WTC11 (cell line): ENCODE results near the gene PTPRU. TPM values are rescaled to one million over a fixed set of nuclear protein-coding genes. Genes with fewer than 3 reads are reported as not detected.

ENCODE experiments used
- ATAC-seq: fragments of 200-7000 bp; cut with Tn5 transposase; 2 replicates; pipeline ENCODE4 v1.10.0; 2021; ENCODE audit warnings: mild to moderate bottlenecking, moderate library complexity
- CTCF ChIA-PET: fragments of 300-600 bp; sonication (Branson Sonifier 250); formaldehyde crosslinking; loops from one replicate; lab custom pipeline; 2021; ENCODE audit warnings: antibody characterized with exemption; lab: Charles Lee
- POLR2A ChIA-PET: fragments of 350-600 bp; sonication (Branson Sonifier 250); formaldehyde crosslinking; loops from one replicate; lab custom pipeline; 2021; ENCODE audit warnings: antibody characterized with exemption; lab: Charles Lee
- DNase-seq: peaks from one replicate; pipeline ENCODE4 v3.0.0; 2021; ENCODE audit warnings: low spot score
- H3K27ac Mint-ChIP-seq: 2 replicates; pipeline ENCODE4 v1.8.0; 2021; ENCODE audit warnings: mixed read lengths
- H3K27me3 Mint-ChIP-seq: 2 replicates; pipeline ENCODE4 v1.8.0; 2021; ENCODE audit warnings: low read depth, mild to moderate bottlenecking, moderate library complexity, mixed read lengths
- H3K36me3 Mint-ChIP-seq: 2 replicates; pipeline ENCODE4 v1.8.0; 2021; ENCODE audit warnings: mixed read lengths
- H3K4me1 Mint-ChIP-seq: 2 replicates; pipeline ENCODE4 v1.8.0; 2022; ENCODE audit warnings: mixed read lengths
- H3K4me3 Mint-ChIP-seq: 2 replicates; pipeline ENCODE4 v1.8.0; 2021; ENCODE audit warnings: mild to moderate bottlenecking, moderate library complexity, mixed read lengths
- H3K9me3 Mint-ChIP-seq: 2 replicates; pipeline ENCODE4 v1.8.0; 2021; ENCODE audit warnings: mixed read lengths
- ATF1 ChIP-seq: sonication (generic); formaldehyde crosslinking; IDR thresholded peaks from 2 replicates; pipeline ENCODE4 v1.8.1; 2023; ENCODE audit warnings: mild to moderate bottlenecking, moderate library complexity, missing genetic modification reagents
- CREB1 ChIP-seq: sonication (generic); formaldehyde crosslinking; IDR thresholded peaks from 2 replicates; pipeline ENCODE4 v1.8.0; 2023; ENCODE audit warnings: mild to moderate bottlenecking, missing genetic modification reagents
- ETV6 ChIP-seq: sonication (generic); formaldehyde crosslinking; IDR thresholded peaks from 2 replicates; pipeline ENCODE4 v1.8.1; 2022; ENCODE audit warnings: mild to moderate bottlenecking, missing genetic modification reagents
- FOXJ3 ChIP-seq: sonication (generic); formaldehyde crosslinking; IDR thresholded peaks from 2 replicates; pipeline ENCODE4 v1.9.0; 2021; ENCODE audit warnings: missing genetic modification reagents, mild to moderate bottlenecking, borderline replicate concordance
- FOXP1 ChIP-seq: sonication (generic); formaldehyde crosslinking; IDR thresholded peaks from 2 replicates; pipeline ENCODE4 v1.8.0; 2022; ENCODE audit warnings: missing genetic modification reagents, mild to moderate bottlenecking, moderate library complexity, borderline replicate concordance
- GABPB1 ChIP-seq: sonication (generic); formaldehyde crosslinking; IDR thresholded peaks from 2 replicates; pipeline ENCODE4 v1.8.1; 2023; ENCODE audit warnings: mild to moderate bottlenecking, missing genetic modification reagents
- GRHL2 ChIP-seq: fragments of 250-450 bp; sonication (Bioruptor Pico); IDR thresholded peaks from 2 replicates; pipeline ENCODE4 v1.8.0; 2022; ENCODE audit warnings: mild to moderate bottlenecking, moderate library complexity; ENCODE audit not compliant: insufficient replicate concordance, severe bottlenecking
- JAZF1 ChIP-seq: fragments of 250-450 bp; sonication (Bioruptor Pico); IDR thresholded peaks from 2 replicates; pipeline ENCODE4 v1.9.0; 2021; ENCODE audit warnings: moderate library complexity, mild to moderate bottlenecking, inconsistent platforms
- KAT7 ChIP-seq: sonication (generic); formaldehyde crosslinking; IDR thresholded peaks from 2 replicates; pipeline ENCODE4 v1.8.1; 2023; ENCODE audit warnings: missing genetic modification reagents, mild to moderate bottlenecking, borderline replicate concordance
- MYBL2 ChIP-seq: sonication (generic); formaldehyde crosslinking; IDR thresholded peaks from 2 replicates; pipeline ENCODE4 v1.8.1; 2023; ENCODE audit warnings: mild to moderate bottlenecking, moderate library complexity, missing genetic modification reagents
- NFYB ChIP-seq: sonication (generic); formaldehyde crosslinking; conservative IDR thresholded peaks from 2 replicates; pipeline ENCODE4 v1.8.0; 2022; ENCODE audit warnings: low read depth, missing genetic modification reagents
- SMAD3 ChIP-seq: sonication (generic); formaldehyde crosslinking; IDR thresholded peaks from 2 replicates; pipeline ENCODE4 v1.8.0; 2022; ENCODE audit warnings: missing genetic modification reagents, mild to moderate bottlenecking, borderline replicate concordance
- ZNF232 ChIP-seq: sonication (generic); formaldehyde crosslinking; IDR thresholded peaks from 2 replicates; pipeline ENCODE4 v1.8.0; 2022; ENCODE audit warnings: mild to moderate bottlenecking, missing genetic modification reagents
- ZNF396 ChIP-seq: fragments of 250-450 bp; sonication (Bioruptor Pico); IDR thresholded peaks from 2 replicates; pipeline ENCODE4 v1.8.0; 2021; ENCODE audit warnings: mild to moderate bottlenecking, moderate library complexity, borderline replicate concordance
- total RNA-seq: library from RNA; stranded (reverse); gene quantifications from 3 replicates; pipeline ENCODE4 v1.2.3, GENCODE V29; 2021
- TF ChIP-seq, protein P1 (sequence below): sonication (generic); formaldehyde crosslinking; IDR thresholded peaks from 2 replicates; pipeline ENCODE4 v1.8.0; 2022; ENCODE audit warnings: missing genetic modification reagents
- TF ChIP-seq, protein P2 (sequence below): fragments of 200-600 bp; IDR thresholded peaks from 2 replicates; pipeline ENCODE4 v1.8.0; 2022; ENCODE audit warnings: antibody characterized with exemption
- TF ChIP-seq, protein P3 (sequence below): sonication (generic); formaldehyde crosslinking; IDR thresholded peaks from 2 replicates; pipeline ENCODE4 v1.8.1; 2022; ENCODE audit warnings: low read depth, mild to moderate bottlenecking, moderate library complexity, missing genetic modification reagents, borderline replicate concordance
- TF ChIP-seq, protein P4 (sequence below): sonication (generic); formaldehyde crosslinking; IDR thresholded peaks from 2 replicates; pipeline ENCODE4 v1.8.1; 2023; ENCODE audit warnings: mild to moderate bottlenecking, missing genetic modification reagents, moderate library complexity
- TF ChIP-seq, protein P5 (sequence below): sonication (generic); formaldehyde crosslinking; IDR thresholded peaks from 2 replicates; pipeline ENCODE4 v1.8.0; 2022; ENCODE audit warnings: mild to moderate bottlenecking, missing genetic modification reagents

The PTPRU gene
- total RNA-seq, 1 experiment from 2014 or later, result 75.4 TPM

DNA sequence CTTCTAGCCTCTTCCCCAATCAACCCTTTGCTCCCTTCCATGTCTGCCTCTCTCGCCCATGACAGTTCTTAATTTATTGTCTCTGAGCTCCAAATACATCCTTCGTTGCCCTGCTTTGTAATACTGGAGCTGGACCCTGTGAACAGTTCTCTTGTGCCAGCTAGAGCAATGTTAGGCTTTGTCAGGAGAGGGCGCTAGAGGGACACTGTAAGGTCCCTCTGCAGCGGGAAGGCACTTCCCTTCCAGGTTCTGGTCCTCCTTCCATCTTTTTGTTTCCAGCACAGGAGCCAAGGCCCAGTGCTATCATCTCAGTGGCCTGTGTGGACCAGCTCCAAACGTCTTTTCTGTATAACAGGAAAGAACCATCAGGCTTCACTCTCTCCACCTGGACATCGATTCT, 95.9 kb downstream of the PTPRU start:
- Mint-ChIP-seq H3K27me3 (peaks cover 5% of the 10 kb centered on the region; the same call in 1 of the 2 replicates), H3K4me3 (no peak overlapping the region), H3K9me3 (peaks cover 11% of the 10 kb centered on the region), H3K27ac (no peak overlapping the region), H3K36me3 (no peaks in the 10 kb centered on the region; the same call in 1 of the 2 replicates), H3K4me1 (peaks cover 10% of the 10 kb centered on the region)
- CTCF ChIA-PET, result interaction anchor here (0.5 to 3.2 kb wide), 45 partner anchors 10 to 1359 kb away, joined by 3 to 50 read pairs (median 4); partner anchors contain the start of genes MECR and PTPRU
- TF ChIP-seq FOXJ3 (CRISPR knock-in tag) (no peak), ZNF232 (CRISPR knock-in tag) (no peak), JAZF1 (CRISPR knock-in tag) (no peak), MYBL2 (CRISPR knock-in tag) (no peak), ETV6 (CRISPR knock-in tag) (no peak), NFYB (CRISPR knock-in tag) (no peak), GRHL2 (CRISPR knock-in tag) (no peak), KAT7 (CRISPR knock-in tag) (no peak)
- TF ChIP-seq, protein P1, sequence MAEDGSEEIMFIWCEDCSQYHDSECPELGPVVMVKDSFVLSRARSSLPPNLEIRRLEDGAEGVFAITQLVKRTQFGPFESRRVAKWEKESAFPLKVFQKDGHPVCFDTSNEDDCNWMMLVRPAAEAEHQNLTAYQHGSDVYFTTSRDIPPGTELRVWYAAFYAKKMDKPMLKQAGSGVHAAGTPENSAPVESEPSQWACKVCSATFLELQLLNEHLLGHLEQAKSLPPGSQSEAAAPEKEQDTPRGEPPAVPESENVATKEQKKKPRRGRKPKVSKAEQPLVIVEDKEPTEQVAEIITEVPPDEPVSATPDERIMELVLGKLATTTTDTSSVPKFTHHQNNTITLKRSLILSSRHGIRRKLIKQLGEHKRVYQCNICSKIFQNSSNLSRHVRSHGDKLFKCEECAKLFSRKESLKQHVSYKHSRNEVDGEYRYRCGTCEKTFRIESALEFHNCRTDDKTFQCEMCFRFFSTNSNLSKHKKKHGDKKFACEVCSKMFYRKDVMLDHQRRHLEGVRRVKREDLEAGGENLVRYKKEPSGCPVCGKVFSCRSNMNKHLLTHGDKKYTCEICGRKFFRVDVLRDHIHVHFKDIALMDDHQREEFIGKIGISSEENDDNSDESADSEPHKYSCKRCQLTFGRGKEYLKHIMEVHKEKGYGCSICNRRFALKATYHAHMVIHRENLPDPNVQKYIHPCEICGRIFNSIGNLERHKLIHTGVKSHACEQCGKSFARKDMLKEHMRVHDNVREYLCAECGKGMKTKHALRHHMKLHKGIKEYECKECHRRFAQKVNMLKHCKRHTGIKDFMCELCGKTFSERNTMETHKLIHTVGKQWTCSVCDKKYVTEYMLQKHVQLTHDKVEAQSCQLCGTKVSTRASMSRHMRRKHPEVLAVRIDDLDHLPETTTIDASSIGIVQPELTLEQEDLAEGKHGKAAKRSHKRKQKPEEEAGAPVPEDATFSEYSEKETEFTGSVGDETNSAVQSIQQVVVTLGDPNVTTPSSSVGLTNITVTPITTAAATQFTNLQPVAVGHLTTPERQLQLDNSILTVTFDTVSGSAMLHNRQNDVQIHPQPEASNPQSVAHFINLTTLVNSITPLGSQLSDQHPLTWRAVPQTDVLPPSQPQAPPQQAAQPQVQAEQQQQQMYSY (CRISPR knock-in tag), result peak; percentile 97
- TF ChIP-seq, protein P2, sequence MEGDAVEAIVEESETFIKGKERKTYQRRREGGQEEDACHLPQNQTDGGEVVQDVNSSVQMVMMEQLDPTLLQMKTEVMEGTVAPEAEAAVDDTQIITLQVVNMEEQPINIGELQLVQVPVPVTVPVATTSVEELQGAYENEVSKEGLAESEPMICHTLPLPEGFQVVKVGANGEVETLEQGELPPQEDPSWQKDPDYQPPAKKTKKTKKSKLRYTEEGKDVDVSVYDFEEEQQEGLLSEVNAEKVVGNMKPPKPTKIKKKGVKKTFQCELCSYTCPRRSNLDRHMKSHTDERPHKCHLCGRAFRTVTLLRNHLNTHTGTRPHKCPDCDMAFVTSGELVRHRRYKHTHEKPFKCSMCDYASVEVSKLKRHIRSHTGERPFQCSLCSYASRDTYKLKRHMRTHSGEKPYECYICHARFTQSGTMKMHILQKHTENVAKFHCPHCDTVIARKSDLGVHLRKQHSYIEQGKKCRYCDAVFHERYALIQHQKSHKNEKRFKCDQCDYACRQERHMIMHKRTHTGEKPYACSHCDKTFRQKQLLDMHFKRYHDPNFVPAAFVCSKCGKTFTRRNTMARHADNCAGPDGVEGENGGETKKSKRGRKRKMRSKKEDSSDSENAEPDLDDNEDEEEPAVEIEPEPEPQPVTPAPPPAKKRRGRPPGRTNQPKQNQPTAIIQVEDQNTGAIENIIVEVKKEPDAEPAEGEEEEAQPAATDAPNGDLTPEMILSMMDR, result peak; percentile 80
- TF ChIP-seq, protein P3, sequence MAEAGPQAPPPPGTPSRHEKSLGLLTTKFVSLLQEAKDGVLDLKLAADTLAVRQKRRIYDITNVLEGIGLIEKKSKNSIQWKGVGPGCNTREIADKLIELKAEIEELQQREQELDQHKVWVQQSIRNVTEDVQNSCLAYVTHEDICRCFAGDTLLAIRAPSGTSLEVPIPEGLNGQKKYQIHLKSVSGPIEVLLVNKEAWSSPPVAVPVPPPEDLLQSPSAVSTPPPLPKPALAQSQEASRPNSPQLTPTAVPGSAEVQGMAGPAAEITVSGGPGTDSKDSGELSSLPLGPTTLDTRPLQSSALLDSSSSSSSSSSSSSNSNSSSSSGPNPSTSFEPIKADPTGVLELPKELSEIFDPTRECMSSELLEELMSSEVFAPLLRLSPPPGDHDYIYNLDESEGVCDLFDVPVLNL (CRISPR knock-in tag), result no peak
- ATAC-seq (peak; percentile 95), DNase-seq (peak; percentile 85)
- POLR2A ChIA-PET, result no interaction called here

DNA sequence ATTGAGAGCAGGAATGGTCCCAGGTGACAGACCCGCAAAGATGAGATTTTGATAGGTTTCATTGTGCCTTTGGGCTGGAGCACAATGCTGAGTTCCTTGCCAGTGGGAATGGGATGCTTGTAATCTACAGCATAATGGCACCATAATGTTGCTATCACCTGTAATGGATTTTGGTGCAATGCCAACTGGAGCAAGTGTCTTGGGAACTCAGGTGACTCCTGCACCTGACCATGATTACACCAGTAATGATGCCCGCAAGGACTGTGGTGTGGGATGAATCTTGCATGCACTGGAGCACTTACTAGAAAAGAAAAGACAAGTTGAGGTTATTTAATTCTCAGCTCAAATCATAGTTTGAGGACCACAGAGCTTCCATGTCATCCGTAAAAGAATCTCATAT, 96.7 kb downstream of the PTPRU start:
- peaks cover 11% of the 10 kb centered on the region for H3K9me3 Mint-ChIP-seq
- TF ChIP-seq, protein P4, sequence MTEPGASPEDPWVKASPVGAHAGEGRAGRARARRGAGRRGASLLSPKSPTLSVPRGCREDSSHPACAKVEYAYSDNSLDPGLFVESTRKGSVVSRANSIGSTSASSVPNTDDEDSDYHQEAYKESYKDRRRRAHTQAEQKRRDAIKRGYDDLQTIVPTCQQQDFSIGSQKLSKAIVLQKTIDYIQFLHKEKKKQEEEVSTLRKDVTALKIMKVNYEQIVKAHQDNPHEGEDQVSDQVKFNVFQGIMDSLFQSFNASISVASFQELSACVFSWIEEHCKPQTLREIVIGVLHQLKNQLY (CRISPR knock-in tag), result no peak
- TF ChIP-seq, protein P5, sequence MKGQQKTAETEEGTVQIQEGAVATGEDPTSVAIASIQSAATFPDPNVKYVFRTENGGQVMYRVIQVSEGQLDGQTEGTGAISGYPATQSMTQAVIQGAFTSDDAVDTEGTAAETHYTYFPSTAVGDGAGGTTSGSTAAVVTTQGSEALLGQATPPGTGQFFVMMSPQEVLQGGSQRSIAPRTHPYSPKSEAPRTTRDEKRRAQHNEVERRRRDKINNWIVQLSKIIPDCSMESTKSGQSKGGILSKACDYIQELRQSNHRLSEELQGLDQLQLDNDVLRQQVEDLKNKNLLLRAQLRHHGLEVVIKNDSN (CRISPR knock-in tag), result no peak
- TF ChIP-seq GABPB1 (CRISPR knock-in tag), result no peak
- no peak for TF ChIP-seq FOXP1 (CRISPR knock-in tag)
- no peak for TF ChIP-seq JAZF1 (CRISPR knock-in tag)
- no peak for TF ChIP-seq ZNF396 (CRISPR knock-in tag)
- TF ChIP-seq ATF1, result no peak
- no peak for TF ChIP-seq CREB1 (CRISPR knock-in tag)
- no peak for TF ChIP-seq SMAD3 (CRISPR knock-in tag)
- peaks cover 9% of the 10 kb centered on the region; the same call in 1 of the 2 replicates for H3K27me3 Mint-ChIP-seq
- H3K4me3 Mint-ChIP-seq, result no peak overlapping the region
- H3K4me1 Mint-ChIP-seq, result peaks cover 10% of the 10 kb centered on the region
- DNase-seq (no peak), ATAC-seq (no peak)
- ChIA-PET POLR2A (no interaction called here), CTCF (interaction anchor here (0.5 to 3.2 kb wide), 17 partner anchors 10 to 779 kb away, joined by 3 to 50 read pairs (median 6); partner anchors contain the start of genes MECR and PTPRU)
- H3K36me3 Mint-ChIP-seq, result no peaks in the 10 kb centered on the region; the same call in 1 of the 2 replicates
- no peak overlapping the region for H3K27ac Mint-ChIP-seq
